DOHH2 (cell line): ENCODE data around the gene RHD.

Source experiments
- H3F3A ChIP-seq: fragments of 200-600 bp; sonication (generic), shearing (Covaris generic); 2 replicates; pipeline ENCODE4 v1.6.0; 2016; ENCODE audit warnings: antibody characterized with exemption, mild to moderate bottlenecking; ENCODE audit not compliant: control insufficient read depth, insufficient read depth
- H3K27ac ChIP-seq: fragments of 200-600 bp; sonication (generic); 2 replicates; pipeline ENCODE4 v1.5.1; 2014; ENCODE audit warnings: low read depth, mild to moderate bottlenecking, low read length, moderate library complexity
- H3K27me3 ChIP-seq: fragments of 200-600 bp; sonication (generic); 2 replicates; pipeline ENCODE4 v1.6.1; 2014; ENCODE audit warnings: mild to moderate bottlenecking, low read length, mixed read lengths; ENCODE audit not compliant: control insufficient read depth
- H3K36me3 ChIP-seq: fragments of 200-600 bp; sonication (generic); 2 replicates; pipeline ENCODE4 v1.6.1; 2014; ENCODE audit warnings: mild to moderate bottlenecking, low read length, moderate library complexity, mixed read lengths; ENCODE audit not compliant: control insufficient read depth
- H3K4me1 ChIP-seq: fragments of 200-600 bp; sonication (generic); 2 replicates; pipeline ENCODE4 v1.6.1; 2014; ENCODE audit warnings: mild to moderate bottlenecking, low read length, mixed read lengths; ENCODE audit not compliant: control insufficient read depth
- H3K4me2 ChIP-seq: fragments of 200-600 bp; sonication (generic); 2 replicates; pipeline ENCODE4 v1.6.0; 2014; ENCODE audit warnings: mild to moderate bottlenecking, low read length, moderate library complexity
- H3K4me3 ChIP-seq: fragments of 200-600 bp; sonication (generic); 2 replicates; pipeline ENCODE4 v1.5.1; 2014; ENCODE audit warnings: mild to moderate bottlenecking, low read length, mixed read lengths
- H3K79me2 ChIP-seq: fragments of 200-600 bp; sonication (generic); 2 replicates; pipeline ENCODE4 v1.6.1; 2014; ENCODE audit warnings: mild to moderate bottlenecking, low read length, mixed read lengths; ENCODE audit not compliant: control insufficient read depth
- H3K9me2 ChIP-seq: fragments of 200-600 bp; sonication (generic); replicated peaks from 2 replicates; pipeline ENCODE4 v1.6.1; 2014; ENCODE audit warnings: mild to moderate bottlenecking, low read length, mixed read lengths; ENCODE audit not compliant: control insufficient read depth
- H3K9me3 ChIP-seq: fragments of 200-600 bp; sonication (generic); 2 replicates; pipeline ENCODE4 v1.6.1; 2014; ENCODE audit warnings: antibody characterized with exemption, low read length, mixed read lengths; ENCODE audit not compliant: control insufficient read depth, insufficient read depth
- H4K20me1 ChIP-seq: fragments of 200-600 bp; sonication (generic); 2 replicates; pipeline ENCODE4 v1.6.0; 2014; ENCODE audit warnings: low read depth, mild to moderate bottlenecking, antibody characterized with exemption, low read length, moderate library complexity; ENCODE audit not compliant: control insufficient read depth, insufficient read depth
- EZH2phosphoT487 ChIP-seq: fragments of 200-600 bp; sonication (generic); IDR thresholded peaks from 2 replicates; pipeline ENCODE4 v1.6.1; 2017; ENCODE audit warnings: borderline replicate concordance, mild to moderate bottlenecking, antibody characterized with exemption, low read length, moderate library complexity, mixed read lengths
- TF ChIP-seq, protein P1 (sequence below): fragments of 200-600 bp; sonication (generic); IDR thresholded peaks from one replicate; pipeline ENCODE4 v1.5.1; 2014; ENCODE audit warnings: antibody characterized with exemption, mild to moderate bottlenecking, low read depth, low read length; ENCODE audit not compliant: poor library complexity, severe bottlenecking

The RHD gene

DNA sequence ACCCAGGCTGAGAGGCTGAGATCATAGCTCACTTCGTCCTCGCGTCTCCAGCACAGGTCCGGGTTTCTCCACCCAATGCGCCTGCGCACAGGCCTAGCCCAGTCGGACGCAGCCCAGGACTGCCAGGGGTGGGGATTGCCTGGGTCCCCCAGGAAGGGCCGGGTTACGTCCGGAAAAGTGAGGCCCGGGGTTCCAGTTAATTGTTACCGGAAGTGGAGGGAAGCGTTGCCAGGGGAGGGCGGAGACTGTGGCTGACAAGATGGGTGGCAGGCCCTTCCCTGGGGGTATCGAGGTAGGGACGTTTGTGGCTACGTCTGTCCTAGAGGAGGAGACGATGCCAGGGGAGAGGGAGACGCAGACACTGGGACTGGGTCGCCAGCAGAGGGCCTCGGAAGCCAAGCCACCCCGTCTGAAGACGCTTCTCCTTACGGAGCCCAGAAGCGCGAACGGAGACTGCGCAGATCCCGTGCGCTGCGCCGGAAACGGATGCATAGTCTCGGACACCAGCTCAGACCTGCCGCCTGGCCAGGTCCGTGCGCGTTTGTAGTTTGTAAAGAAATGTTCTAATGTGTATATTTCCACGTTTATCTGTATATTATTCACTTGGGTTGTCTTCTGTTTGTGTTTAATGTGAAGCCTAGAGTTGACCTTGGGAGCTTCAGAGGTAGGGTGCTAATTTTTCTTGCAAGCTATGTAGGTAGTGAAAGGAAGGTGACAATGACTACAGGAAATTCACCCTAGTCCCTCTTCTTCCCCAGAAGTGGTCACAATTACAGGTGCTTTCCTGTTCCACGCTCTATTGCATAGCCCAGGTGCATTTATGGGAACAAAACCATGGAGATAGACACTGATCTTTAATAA lies 32.4 kb upstream of the RHD start:
- TF ChIP-seq, protein P1, sequence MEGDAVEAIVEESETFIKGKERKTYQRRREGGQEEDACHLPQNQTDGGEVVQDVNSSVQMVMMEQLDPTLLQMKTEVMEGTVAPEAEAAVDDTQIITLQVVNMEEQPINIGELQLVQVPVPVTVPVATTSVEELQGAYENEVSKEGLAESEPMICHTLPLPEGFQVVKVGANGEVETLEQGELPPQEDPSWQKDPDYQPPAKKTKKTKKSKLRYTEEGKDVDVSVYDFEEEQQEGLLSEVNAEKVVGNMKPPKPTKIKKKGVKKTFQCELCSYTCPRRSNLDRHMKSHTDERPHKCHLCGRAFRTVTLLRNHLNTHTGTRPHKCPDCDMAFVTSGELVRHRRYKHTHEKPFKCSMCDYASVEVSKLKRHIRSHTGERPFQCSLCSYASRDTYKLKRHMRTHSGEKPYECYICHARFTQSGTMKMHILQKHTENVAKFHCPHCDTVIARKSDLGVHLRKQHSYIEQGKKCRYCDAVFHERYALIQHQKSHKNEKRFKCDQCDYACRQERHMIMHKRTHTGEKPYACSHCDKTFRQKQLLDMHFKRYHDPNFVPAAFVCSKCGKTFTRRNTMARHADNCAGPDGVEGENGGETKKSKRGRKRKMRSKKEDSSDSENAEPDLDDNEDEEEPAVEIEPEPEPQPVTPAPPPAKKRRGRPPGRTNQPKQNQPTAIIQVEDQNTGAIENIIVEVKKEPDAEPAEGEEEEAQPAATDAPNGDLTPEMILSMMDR: peak; percentile 71
- TF ChIP-seq EZH2phosphoT487: no peak
- peak overlapping the region; percentile 76 for H3K4me3 ChIP-seq
- H4K20me1 ChIP-seq: no peaks in the 10 kb centered on the region
- peaks cover 72% of the 10 kb centered on the region for H3K4me1 ChIP-seq
- H3K27me3 ChIP-seq: no peaks in the 10 kb centered on the region
- H3K27ac ChIP-seq: peak overlapping the region; percentile 83
- H3F3A ChIP-seq: peaks cover 65% of the 10 kb centered on the region
- H3K9me2 ChIP-seq: no peaks in the 10 kb centered on the region
- peaks cover 30% of the 10 kb centered on the region for H3K79me2 ChIP-seq
- no peaks in the 10 kb centered on the region for H3K9me3 ChIP-seq
- peak overlapping the region; percentile 84 for H3K4me2 ChIP-seq
- H3K36me3 ChIP-seq: peaks cover 46% of the 10 kb centered on the region

GRCh38 chr1:25243907-25244306 lies 28.4 kb upstream of the RHD start:
- H3K27ac ChIP-seq: no peak overlapping the region
- H3F3A ChIP-seq: peaks cover 39% of the 10 kb centered on the region
- no peak overlapping the region for H3K4me3 ChIP-seq
- no peaks in the 10 kb centered on the region for H3K27me3 ChIP-seq
- no peaks in the 10 kb centered on the region for H3K9me3 ChIP-seq
- peaks cover 68% of the 10 kb centered on the region for H3K36me3 ChIP-seq
- no peaks in the 10 kb centered on the region for H3K9me2 ChIP-seq
- H3K4me2 ChIP-seq: 0 out of 2 replicates have a peak overlapping the region, but pooled peaks have one; percentile 5
- TF ChIP-seq EZH2phosphoT487: no peak
- TF ChIP-seq, protein P1: no peak
- H3K4me1 ChIP-seq: peaks cover 52% of the 10 kb centered on the region
- H4K20me1 ChIP-seq: peaks cover 11% of the 10 kb centered on the region
- peaks cover 53% of the 10 kb centered on the region for H3K79me2 ChIP-seq

DNA sequence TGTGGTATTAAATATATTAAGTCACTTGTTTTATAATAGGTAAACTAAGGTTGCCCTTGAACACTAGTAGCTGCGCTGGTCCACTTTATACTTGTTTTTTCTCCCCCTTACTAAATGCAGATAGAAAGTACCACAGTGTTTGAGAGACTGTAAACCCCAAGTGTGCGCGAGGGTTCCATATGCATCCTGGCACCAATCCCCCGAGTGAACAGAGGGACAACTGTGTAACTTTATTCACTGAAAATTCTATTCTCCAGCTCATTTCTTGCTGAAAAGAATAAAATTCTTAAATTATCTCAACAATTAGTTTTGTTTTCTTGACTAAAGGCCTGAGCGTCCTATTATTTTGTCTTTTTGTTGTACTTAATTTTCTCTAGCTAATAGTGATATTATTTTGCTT lies 26.9 kb upstream of the RHD start:
- TF ChIP-seq, protein P1: no peak
- no peak for TF ChIP-seq EZH2phosphoT487
- no peaks in the 10 kb centered on the region for H3K27me3 ChIP-seq
- H3F3A ChIP-seq: peaks cover 33% of the 10 kb centered on the region
- H3K4me1 ChIP-seq: peaks cover 41% of the 10 kb centered on the region
- peaks cover 11% of the 10 kb centered on the region for H4K20me1 ChIP-seq
- no peaks in the 10 kb centered on the region for H3K9me2 ChIP-seq
- H3K9me3 ChIP-seq: no peaks in the 10 kb centered on the region
- no peak overlapping the region for H3K27ac ChIP-seq
- H3K4me2 ChIP-seq: peak overlapping the region; percentile 67
- H3K36me3 ChIP-seq: peaks cover 63% of the 10 kb centered on the region
- peak overlapping the region; percentile 87 for H3K4me3 ChIP-seq
- H3K79me2 ChIP-seq: peaks cover 53% of the 10 kb centered on the region
